SKM-1 (cell line): Measurements from ENCODE around the gene ERC1.
"Not testable (repeated sequence)": the region's sequence is repeated elsewhere in the genome, so short reads cannot be mapped to it uniquely, and the experiment has no call there.

Experiments used
- DNase-seq: peaks from one replicate; lab custom pipeline; 2025; ENCODE audit not compliant: unreplicated experiment; lab: John Stamatoyannopoulos, UW

The ERC1 gene

DNA sequence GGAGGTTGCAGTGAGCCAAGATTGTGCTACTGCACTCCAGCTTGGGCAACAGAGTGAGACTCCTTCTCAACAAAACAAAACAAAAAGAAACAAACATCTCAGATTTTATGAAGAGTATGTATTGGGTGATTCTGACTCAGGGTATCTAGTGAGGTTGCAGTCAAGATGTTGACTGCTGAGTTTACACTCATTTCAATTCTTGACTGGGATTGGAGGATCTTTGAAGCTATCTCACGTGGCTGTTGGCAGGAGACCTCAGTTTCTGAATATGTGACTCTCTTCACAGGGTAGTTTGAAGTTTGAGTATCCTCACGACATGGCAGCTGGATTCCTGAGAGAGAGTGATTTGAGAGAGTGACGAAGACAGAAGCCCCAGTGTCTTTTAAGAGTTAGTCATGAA lies 29.4 kb downstream of the ERC1 start:
- no peak for DNase-seq

DNA sequence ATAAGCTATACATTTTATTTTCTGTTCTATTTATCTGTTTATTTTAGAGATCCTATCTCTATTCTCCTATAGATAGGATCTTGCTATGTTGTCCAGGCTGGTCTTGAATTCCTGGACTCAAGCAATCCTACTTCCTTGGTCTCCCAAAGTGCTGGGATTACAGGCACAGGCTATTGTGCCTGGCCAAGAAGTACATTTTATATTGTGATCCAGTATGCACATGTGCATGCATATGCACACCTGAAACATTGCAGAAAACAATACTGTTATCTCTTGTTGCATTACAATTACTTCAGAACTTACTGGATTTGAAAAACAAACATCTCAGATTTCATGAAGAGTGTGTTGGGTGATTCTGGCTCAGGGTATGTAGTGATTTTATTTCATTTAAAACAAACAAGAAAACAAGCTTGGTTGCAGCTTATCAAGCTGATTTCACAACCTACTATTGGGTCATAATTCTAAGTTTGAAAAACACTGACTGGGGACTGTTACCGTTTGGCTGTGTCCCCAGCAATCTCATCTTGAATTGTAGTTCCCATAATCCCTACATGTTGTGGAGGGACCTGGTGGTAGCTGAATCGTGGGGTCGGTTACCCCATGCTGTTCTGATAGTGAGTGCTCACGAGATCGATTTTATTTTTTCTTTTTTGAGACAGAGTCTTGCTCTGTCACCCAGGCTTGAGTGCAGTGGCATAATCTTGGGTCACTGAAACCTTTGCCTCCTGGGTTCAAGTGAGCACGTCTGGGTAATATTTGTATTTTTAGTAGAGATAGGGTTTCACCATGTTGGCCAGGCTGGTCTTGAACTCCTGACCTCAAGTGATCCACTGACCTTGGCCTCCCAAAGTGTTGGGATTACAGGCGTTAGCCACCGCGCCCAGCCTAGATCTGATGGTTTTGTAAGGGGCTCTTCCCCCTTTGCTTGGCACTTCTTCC lies 31.3 kb downstream of the ERC1 start:
- DNase-seq = no peak

- DNase-seq = no peak
Measured at GRCh38 chr12:1030779-1031178, 39.8 kb downstream of the ERC1 start.

DNA sequence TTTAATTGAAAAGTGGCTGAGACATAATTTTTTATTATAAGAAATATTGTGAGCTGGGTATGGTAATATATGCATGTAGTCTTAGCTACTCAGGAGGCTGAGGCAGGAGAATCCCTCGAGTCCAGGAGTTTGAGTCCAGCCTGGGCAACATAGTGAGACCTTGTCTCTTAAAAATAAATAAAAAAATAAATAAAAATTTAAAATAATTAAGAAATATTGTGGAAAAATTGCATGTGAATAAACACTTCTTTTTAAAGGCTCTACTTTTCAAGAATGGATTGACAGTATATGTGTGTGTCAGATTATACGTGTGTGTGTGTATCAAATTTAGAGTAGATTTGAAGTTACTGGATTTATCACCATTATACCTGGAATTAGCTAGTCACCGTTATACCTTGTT lies 43.2 kb downstream of the ERC1 start:
- no peak for DNase-seq

DNA sequence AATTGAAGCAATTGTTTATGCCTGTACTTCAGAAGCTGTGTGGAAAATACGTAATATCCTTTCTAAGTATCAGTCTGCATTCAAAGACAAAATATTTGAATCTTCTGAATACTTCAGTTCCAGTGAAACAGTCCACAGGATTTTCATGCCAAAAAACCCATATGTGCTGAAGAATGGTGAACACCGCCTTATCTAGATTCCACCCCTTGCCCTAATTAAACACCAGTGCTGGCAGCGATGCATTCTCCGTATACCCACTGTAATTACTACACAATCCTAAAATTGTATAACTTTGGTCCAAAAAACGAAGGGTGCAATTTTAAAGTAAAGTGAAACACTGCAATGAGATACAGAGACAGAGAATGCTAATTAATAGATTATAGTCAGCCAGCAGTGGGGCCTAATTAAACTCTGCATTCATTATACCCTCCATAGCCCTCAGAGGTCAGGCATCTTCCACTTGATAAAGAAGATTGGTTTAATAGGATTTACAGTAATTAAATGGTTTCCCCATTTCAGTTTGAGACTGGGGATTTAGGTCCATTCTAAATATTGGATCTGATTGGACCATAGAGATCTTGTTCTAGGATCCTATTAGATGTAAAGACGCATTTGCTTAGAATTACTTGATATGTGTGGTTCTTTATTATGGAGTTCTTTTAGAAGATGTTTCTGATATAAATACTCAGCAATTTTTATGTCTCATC lies 43.9 kb downstream of the ERC1 start:
- no peak for DNase-seq

GRCh38 chr12:1041478-1041877 lies 50.5 kb downstream of the ERC1 start:
- DNase-seq = no peak

- no peak for DNase-seq
Measured at GRCh38 chr12:1044199-1044598, 53.2 kb downstream of the ERC1 start.

DNA sequence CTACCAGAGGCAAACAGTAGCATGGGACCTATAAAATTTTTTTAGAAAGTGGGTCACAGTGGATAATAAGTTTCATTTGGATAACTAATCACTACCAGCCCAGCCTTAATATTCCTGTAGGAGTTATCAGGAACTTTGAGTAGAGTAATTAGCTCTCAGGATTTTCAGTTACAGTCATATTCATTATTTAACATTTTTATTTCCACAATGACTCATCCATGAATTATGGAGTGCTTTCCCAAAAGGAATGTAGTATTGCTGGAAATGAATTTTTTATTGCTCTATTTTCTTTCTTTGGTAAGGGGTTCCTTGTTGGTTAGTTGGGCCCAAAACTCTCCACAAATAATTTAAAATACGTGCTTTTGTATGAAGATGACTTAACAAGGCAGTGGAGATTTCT lies 53.7 kb downstream of the ERC1 start:
- DNase-seq = no peak

DNA sequence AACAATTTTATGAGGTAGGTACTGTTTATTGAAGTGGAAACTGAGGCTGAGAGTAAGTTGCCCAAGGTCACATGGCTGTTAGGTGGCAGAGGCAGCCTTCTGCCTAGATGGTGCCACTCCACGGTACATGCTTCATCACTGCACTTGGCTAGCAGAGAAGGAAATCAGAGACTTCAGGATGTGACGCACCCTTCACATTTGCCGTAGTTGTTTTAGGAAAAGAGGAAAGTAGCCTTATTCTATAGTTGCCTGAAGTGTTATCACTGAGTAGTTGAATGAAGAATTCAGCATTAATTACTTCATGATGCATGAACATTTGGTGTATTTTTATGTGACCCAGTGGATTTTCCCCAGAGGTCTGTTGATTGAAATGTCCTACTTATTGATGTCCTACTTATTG lies 55.7 kb downstream of the ERC1 start:
- DNase-seq = no peak

GRCh38 chr12:1047898-1048660 lies 57.1 kb downstream of the ERC1 start:
- no peak for DNase-seq

GRCh38 chr12:1050059-1050707 lies 59.2 kb downstream of the ERC1 start:
- DNase-seq = no peak

GRCh38 chr12:1051672-1052071 lies 60.6 kb downstream of the ERC1 start:
- DNase-seq = not testable (repeated sequence)

- no peak for DNase-seq
Measured at GRCh38 chr12:1053690-1054089, 62.7 kb downstream of the ERC1 start.

DNA sequence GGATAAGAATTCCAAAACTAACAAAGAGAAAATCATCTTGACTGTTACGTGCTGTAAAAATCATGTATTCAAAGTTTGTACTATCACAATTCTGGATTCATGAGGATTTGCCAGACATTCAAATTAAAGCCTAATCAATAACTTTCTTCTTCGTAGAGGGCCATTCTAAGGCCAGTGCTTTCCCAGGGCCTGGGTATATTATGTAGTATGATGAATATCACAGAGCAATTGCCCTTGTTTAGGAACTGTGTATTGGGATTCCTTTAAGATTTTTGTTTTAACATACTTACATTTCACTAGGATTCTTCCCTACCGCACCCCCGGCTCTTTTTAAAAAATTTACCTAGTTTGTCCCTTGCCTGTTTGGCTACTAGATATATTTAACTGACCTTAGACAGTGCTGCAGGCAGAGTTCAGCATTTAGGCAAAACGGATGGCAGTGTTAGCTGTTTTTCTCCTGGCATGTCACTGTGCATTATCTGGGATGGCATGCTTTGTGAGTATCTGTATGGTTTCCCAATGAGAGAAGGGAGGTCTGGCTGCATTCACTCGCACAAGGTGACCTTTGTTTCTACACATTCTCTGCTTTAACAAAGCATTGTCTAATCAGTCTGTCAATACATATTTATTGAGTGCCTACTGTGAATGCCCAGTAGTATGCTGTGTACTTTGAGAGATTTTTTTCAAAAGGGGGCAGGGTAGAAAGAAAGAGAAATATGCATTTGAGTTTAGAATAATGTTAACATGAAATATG lies 63.3 kb downstream of the ERC1 start:
- no peak for DNase-seq

DNA sequence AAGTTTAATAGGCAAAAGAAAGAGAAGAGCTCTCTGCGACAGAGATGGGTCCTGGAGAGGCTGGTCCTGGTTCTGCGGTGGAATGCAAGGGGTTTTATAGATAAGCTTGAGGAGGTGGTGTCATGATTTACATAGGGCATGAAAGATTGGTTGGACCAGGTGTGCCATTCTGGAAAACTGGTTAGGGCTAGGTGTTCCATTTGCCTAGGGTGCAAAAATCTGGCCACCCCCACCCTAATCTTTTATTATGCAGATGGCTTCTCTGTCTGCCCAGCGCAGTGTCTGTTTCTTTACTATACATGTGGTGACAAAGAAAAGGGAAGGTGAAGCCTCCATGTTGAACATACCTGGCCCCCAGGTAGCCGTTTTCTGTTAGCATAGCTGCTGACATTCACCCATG lies 65.4 kb downstream of the ERC1 start:
- DNase-seq = no peak

DNA sequence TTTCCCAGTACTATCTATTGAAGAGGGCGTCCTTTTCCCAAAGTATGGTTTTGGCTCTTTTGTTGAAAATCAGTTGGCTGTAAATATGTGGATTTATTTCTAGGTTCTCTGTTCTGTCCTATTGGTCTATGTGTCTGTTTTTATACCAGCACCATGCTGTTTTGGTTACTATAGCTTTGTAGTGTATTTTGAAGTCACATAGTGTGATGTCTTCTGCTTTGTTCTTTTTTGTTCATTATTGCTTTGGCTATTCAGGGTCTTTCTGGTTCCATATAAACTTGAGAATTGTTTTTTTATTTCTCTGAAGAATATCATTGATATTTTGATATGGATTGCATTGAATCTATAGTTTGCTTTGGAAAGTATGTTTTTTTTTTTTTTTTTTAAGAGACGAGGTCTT lies 67.4 kb downstream of the ERC1 start:
- DNase-seq = no peak

DNA sequence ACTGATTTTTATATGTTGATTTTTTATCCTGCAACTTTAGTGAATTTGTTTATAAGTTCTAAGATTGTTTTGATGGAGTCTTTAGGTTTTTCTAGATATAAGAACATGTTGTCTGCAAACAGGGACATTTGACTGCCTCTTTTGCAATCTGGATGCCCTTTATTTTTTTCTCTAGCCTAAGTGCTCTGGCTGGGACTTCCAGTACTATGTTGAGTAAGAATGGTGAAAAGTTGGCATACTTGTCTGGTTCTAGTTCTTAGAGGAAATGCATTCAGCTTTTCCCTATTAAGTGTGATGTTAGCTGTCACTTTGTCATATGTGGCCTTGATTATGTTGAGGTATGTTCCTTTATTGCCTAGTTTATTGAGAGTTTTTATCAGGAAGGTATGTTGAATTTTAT lies 68.1 kb downstream of the ERC1 start:
- no peak for DNase-seq

DNA sequence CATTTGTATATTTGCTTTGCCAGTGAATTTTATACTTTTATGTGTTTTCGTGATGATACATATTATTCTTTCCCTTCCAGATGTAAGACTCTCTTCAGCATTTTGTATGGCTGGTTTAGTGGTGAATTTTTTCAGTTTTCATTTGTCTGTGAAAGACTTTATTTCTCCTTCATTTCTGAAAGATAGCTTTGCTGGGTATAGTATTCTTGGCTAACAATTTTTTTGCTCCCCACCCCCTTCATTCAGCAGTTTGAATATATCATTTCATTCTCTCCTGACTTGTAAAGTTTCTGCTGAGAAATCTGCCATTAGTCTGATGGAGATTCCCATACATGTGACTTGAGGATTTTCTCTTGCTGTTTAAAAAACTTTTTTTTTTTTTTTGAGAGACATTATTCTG lies 72.8 kb downstream of the ERC1 start:
- no peak for DNase-seq

DNA sequence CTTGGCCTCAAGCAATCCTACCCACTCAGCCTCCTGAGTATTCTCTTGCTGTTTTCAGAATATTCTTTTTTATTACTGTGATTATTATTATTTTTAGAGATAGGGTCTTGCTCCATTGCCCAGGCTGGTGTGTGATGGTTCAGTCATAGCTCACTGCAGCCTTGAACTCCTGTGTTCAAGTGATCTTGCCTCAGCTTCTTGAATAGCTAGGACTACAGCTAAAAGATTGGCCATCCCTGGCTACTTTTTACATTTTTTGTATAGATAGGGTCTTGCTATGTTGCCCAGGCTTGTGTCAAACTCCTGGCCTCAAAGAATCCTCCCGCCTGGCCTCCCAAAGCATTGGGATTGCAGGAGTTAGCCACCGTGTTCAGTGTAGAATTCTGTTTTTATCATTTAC lies 73.3 kb downstream of the ERC1 start:
- no peak for DNase-seq

DNA sequence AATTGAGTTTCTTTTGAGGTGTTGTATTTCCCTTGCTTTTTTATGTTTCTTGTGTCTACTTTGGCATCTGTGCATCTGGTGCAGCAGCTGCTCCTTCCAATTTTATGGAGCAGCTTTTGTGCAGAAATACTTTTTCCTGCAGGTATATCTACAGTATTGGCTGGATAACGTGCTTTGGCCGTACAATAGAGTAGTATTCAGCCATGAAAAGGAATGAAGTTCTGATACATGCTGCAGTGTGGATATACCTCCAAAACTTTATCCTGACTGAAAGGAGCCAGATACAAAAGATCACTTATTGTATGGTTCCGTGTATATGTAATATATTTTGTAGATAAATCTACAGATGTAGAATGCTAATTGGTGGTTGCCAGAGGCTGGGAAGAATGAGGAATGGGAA lies 74.6 kb downstream of the ERC1 start:
- DNase-seq = no peak
